GM12872 (cell line): ENCODE results near the gene FBXL5.

Experiments used
- TF ChIP-seq, protein P1 (sequence below): IDR thresholded peaks from 3 replicates; pipeline ENCODE4 v1.5.1; 2011; ENCODE audit warnings: low read depth, mild to moderate bottlenecking, low read length, moderate library complexity; ENCODE audit not compliant: insufficient read depth

FBXL5 gene

DNA sequence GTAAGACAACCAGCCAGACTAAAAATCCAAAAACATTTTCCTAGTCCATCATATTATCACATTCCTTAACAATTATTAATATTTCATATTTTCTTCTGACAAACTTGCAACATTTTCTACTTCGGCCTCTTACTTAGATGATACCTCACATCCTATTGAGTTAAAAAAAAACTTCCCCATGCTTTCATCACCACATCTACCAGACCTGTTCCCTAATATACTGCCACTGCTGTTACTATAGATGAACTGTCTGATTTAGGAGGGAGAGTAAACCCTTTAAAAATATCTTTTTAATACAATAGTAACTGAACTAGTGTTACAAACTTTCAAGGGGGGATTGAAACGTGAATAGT lies 28.0 kb upstream of the FBXL5 start:
- TF ChIP-seq, protein P1, sequence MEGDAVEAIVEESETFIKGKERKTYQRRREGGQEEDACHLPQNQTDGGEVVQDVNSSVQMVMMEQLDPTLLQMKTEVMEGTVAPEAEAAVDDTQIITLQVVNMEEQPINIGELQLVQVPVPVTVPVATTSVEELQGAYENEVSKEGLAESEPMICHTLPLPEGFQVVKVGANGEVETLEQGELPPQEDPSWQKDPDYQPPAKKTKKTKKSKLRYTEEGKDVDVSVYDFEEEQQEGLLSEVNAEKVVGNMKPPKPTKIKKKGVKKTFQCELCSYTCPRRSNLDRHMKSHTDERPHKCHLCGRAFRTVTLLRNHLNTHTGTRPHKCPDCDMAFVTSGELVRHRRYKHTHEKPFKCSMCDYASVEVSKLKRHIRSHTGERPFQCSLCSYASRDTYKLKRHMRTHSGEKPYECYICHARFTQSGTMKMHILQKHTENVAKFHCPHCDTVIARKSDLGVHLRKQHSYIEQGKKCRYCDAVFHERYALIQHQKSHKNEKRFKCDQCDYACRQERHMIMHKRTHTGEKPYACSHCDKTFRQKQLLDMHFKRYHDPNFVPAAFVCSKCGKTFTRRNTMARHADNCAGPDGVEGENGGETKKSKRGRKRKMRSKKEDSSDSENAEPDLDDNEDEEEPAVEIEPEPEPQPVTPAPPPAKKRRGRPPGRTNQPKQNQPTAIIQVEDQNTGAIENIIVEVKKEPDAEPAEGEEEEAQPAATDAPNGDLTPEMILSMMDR: no peak

DNA sequence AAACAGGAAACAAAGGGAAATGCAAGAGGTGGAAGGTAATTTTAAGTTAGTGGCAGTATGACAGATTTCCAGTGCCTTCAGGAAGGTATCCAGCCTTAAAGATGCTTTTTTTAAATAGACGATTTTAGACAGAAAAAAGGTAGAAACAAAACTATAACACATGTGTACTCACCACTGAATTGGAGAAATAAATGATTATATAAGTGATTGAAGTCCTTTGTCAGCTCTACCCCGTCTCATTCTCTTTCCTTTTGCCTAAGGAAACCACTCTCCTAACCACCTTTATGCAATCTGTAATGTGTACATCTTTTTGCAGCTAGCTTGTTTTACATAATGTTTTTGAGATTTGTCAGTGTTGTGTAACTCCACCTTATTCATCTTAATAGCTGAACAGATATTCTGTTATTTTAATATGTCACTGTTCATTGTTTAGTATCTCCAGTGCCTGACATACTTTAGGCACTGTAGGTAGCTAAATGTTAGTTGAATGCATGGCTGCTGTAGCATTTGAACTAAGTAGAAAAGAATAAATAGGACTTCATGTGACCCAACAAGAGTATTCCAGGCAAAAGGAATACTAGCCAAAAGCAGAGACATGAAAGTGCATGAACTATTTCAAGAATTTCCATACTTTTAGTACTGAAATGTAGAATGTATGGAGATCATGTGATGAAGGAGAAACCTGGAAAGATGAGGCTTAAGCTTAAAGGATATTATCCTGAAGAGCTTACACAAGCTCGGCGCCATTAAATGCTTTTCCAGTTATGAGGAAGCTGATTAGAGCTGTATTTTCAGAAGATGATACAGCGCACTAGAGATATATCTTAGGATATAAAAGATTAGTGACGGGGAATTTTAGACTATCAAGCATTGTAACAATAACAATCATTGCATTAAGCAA lies 27.3 kb upstream of the FBXL5 start:
- TF ChIP-seq, protein P1: no peak

- TF ChIP-seq, protein P1: no peak
Measured at GRCh38 chr4:15681372-15682241, 26.4 kb upstream of the FBXL5 start, which contains the start of gene FAM200B. FAM200B (plus strand) TSS chr4:15681827; CDS start chr4:15686978, 5,151 bp downstream.

GRCh38 chr4:15681067-15681371 lies 25.9 kb upstream of the FBXL5 start:
- TF ChIP-seq, protein P1: no peak

- TF ChIP-seq, protein P1: no peak
Measured at GRCh38 chr4:15677507-15677988, 22.4 kb upstream of the FBXL5 start.

DNA sequence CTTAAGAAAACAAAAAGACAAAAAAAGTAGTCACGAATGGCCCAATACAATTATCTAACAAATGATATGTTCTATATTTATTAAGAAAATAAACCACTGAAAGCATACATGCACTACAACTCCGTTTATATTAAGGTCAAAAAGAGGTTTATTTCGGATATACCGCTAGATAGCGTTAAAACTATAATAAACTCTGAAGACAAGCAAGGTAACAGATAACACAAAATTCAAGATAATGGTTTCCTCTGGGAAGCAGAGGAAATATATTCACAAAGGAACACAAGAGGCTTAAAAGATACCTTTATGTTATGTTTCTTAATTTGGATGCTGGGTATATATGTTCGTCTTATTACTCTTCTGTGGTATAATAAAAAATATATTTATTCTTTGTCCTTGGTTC lies 21.7 kb upstream of the FBXL5 start:
- TF ChIP-seq, protein P1: no peak

GRCh38 chr4:15676039-15676438 lies 20.9 kb upstream of the FBXL5 start:
- TF ChIP-seq, protein P1: no peak
